Activated CD8-positive, alpha-beta memory T cell treated with anti-CD3 and anti-CD28 coated beads for 24 hours (primary cell): ENCODE results near the gene CEMIP.

Source experiments
- DNase-seq: peaks from one replicate; pipeline ENCODE4 v3.0.0-alpha.2; 2020

The CEMIP gene

GRCh38 chr15:80778964-80779657, at the start of gene CEMIP:
Gene CEMIP, plus strand, starts transcription at chr15:80779370. Its CDS starts 94,510 bp downstream, at chr15:80873880.
- DNase-seq = peak; percentile 77

- no peak for DNase-seq
Measured at GRCh38 chr15:80730387-80730786, 48.8 kb upstream of the CEMIP start.

- DNase-seq = no peak
Measured at GRCh38 chr15:80730926-80731325, 48.2 kb upstream of the CEMIP start.

GRCh38 chr15:80732167-80732566, 47.0 kb upstream of the CEMIP start:
- DNase-seq = no peak

- DNase-seq = no peak
Measured at GRCh38 chr15:80732818-80733217, 46.4 kb upstream of the CEMIP start.

- no peak for DNase-seq
Measured at GRCh38 chr15:80733460-80733859, 45.7 kb upstream of the CEMIP start.

- no peak for DNase-seq
Measured at GRCh38 chr15:80735344-80735743, 43.8 kb upstream of the CEMIP start.

- no peak for DNase-seq
Measured at GRCh38 chr15:80736560-80736959, 42.6 kb upstream of the CEMIP start.

- DNase-seq = no peak
Measured at GRCh38 chr15:80739919-80740318, 39.3 kb upstream of the CEMIP start.

- DNase-seq = no peak
Measured at GRCh38 chr15:80742081-80742480, 37.1 kb upstream of the CEMIP start.

- DNase-seq = no peak
Measured at GRCh38 chr15:80743189-80743833, 35.9 kb upstream of the CEMIP start.

GRCh38 chr15:80744415-80744814, 34.8 kb upstream of the CEMIP start:
- DNase-seq = no peak

GRCh38 chr15:80744826-80745225, 34.3 kb upstream of the CEMIP start:
- DNase-seq = no peak

GRCh38 chr15:80745888-80746287, 33.3 kb upstream of the CEMIP start:
- DNase-seq = no peak

GRCh38 chr15:80747317-80748053, 31.7 kb upstream of the CEMIP start:
- no peak for DNase-seq

GRCh38 chr15:80749589-80749988, 29.6 kb upstream of the CEMIP start:
- DNase-seq = no peak

- DNase-seq = no peak
Measured at GRCh38 chr15:80750575-80750974, 28.6 kb upstream of the CEMIP start.

- DNase-seq = no peak
Measured at GRCh38 chr15:80752204-80752603, 27.0 kb upstream of the CEMIP start.

- DNase-seq = no peak
Measured at GRCh38 chr15:80753161-80753560, 26.0 kb upstream of the CEMIP start.

GRCh38 chr15:80754014-80754413, 25.2 kb upstream of the CEMIP start:
- no peak for DNase-seq

GRCh38 chr15:80755885-80756284, 23.3 kb upstream of the CEMIP start:
- no peak for DNase-seq

GRCh38 chr15:80758130-80758745, 20.9 kb upstream of the CEMIP start:
- no peak for DNase-seq

GRCh38 chr15:80760960-80761359, 18.2 kb upstream of the CEMIP start:
- no peak for DNase-seq

GRCh38 chr15:80761754-80762153, 17.4 kb upstream of the CEMIP start:
- no peak for DNase-seq
